Measurements from ENCODE around the gene GAREM1.

- TF ChIP-seq CTCF (IDR thresholded peaks at IDR 0.05; ENCODE audit: extremely low read depth in 1 of 2, insufficient read depth in 1 of 2, low read depth in 1 of 2, low read length in 2 of 2) (no peak), POLR2A (IDR thresholded peaks at IDR 0.05; ENCODE audit: low read depth, low read length) (no peak), MYC (IDR thresholded peaks at IDR 0.05; ENCODE audit: low read depth, low read length) (no peak), POLR2AphosphoS5 (IDR thresholded peaks at IDR 0.05; ENCODE audit: insufficient read depth, low read depth, low read length) (no peak), EZH2 (IDR thresholded peaks at IDR 0.05; ENCODE audit: borderline replicate concordance, low read depth, low read length, severe bottlenecking) (no peak)
Measured at GRCh38 chr18:32280188-32280783, 190.4 kb downstream of the GAREM1 start.

Measured in endothelial cell of umbilical vein (primary cell).